Occipital lobe (tissue), 2 donors: Measurements from ENCODE around the gene TRMT61A. TPM values are rescaled to one million over a fixed set of nuclear protein-coding genes. Genes with fewer than 3 reads are reported as not detected.
"Not testable (repeated sequence)": the region's sequence is repeated elsewhere in the genome, so short reads cannot be mapped to it uniquely, and the experiment has no call there.

Experiments
- DNase-seq: peaks from one replicate; lab custom pipeline; 2025; lab: John Stamatoyannopoulos, UW
- total RNA-seq: library from RNA; depleted of rRNA; stranded (reverse); fragments of >200 nt; gene quantifications from one replicate; pipeline ENCODE4 v1.2.3, GENCODE V29; 2014

Gene TRMT61A
- total RNA-seq, 1 donor from 2014 or later, result 5.9 TPM

DNA sequence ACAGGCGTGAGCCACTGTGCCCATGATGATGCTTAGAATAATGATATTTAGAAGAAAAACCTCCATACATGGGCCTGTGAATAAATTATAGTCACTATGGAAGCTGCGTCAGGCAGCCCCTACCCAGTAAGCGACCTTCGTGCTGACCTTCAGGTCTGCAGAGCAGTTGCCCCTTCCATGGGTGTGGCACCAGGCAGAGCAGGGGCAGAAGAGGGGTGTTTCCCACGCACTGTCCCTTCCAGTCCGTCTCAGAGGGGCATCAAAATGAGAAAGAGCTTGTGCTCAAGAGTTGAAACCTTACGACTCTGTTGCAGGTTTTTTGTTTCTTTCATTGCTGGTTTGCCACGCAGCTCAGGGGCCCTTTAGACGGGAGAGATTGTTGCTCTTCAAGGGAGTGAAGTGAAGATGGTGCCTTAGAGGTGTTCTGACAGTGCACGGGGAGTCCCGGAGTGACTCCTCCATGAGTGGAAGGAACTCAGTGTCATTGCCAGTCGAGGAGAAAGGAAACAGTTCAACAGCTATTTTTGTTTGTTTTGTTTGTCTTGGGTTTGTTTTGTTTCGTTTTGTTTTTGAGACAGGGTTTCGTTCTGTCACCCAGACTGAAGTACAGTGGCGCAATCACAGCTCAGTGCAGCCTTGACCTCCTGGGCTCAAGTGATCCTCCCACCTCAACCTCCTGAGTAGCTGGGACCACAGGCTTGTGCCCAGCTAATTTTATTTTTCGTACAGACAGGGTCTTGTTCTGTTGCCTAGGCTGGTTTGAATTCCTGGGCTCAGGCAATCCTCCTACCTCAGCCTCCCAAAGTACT is 20.3 kb upstream of the TRMT61A start:
- DNase-seq, result no peak

- DNase-seq, result no peak
Measured at GRCh38 chr14:103509864-103510723, 18.9 kb upstream of the TRMT61A start.

GRCh38 chr14:103510724-103511693 is 18.0 kb upstream of the TRMT61A start:
- DNase-seq, result no peak

DNA sequence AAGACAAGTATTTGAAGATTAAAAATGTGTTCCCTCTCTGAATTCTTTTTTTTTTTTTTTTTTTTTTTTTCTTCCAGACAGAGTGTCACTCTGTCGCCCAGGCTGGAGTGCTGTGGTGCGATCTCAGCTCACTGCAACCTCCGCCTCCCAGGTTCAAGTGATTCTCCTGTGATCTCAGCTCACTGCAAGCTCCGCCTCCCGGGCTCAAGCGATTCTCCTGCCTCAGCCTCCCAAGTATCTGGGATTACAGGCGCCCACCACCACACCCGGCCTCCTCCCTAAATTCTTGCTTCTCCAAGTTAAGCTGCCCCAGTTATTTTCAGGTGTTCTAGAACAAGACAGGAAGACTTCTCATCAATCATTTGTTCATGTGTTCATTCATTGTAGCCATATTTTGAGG is 16.8 kb upstream of the TRMT61A start:
- not testable (repeated sequence) for DNase-seq

DNA sequence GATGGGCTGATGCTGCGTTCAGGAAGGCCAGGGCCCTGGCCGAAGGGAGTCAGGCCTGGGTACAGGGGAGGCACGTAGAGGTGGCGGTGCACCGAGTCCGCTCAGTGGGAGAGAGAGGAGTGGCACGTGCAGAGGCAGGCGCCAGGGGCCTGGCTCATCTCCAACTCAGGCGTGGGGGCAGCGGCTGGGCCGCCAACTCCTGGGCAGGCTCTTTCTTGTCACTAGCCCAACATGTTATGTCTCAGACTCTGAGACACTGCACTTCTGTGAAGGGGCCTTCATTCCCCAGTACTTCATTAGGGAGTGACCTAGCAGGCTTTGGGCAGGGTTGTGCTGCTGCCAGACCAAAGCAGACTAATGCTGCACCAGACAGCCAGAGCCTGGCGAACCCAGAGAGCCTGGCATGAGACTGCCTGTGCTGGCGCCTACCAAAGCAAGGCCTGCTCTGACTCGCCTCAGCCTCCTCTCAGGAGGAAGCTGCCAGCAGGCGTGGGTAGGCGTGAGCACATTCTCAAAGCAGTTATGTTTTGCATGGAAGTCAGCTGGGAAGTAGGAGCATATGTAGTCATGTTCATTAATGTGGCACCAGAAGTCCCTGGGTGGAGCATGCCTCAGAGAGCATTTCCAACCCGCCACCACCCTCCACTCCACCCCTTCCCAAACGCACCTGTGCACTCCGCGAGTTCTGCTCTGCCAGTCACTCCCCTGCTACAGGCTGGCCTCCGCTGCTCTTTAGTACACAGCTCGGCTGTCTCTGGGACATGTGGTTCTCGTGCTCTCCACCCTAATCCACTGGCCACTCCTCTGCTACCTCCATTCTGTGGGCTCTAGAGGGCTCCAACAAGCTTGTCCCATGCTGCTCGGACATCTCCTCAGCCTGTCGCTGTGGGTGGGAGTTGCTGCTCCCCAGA is 16.0 kb upstream of the TRMT61A start:
- peak; percentile 86 for DNase-seq

DNA sequence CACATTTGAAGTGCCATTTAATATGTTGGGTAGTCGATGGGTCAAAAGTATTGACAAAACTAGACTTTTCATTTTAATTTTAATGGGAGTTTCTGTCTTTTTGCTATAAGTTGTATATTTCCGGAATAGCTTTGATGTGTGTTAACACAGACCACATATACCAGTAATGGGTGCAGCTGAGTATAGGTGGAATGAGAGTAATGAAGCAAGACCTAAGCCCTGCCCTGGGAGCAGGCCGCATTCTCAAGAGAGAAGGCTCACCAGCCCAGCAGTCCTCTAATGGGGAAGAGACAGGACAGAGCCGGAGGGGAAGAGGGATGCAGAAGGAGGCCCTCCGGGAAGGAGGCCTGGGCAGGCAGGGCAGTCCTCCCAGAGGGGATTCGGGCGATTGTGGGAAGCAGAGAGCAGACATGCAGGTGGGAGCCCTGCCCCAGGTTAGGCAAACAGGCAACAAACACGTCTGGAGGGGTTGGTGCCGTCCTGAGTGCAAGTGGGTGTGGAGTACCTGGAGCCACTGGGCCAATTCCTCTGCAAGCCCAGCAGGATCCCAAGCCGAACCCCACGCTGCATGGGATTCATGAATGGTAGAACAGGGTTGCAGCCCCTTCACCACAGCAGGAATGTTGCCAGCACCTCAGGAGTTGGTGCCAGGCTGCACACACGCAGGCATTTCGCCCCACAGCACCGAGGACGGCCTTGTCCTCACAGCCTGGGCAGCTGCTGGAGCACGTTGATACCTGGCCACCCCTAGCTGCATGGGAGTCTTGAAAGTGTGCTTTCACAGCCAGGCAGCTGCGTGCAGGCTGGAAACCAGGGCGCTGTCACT is 14.2 kb upstream of the TRMT61A start:
- no peak for DNase-seq

GRCh38 chr14:103516426-103517173 is 12.4 kb upstream of the TRMT61A start:
- no peak for DNase-seq

GRCh38 chr14:103517174-103517566 is 11.8 kb upstream of the TRMT61A start:
- DNase-seq, result no peak

- DNase-seq, result no peak
Measured at GRCh38 chr14:103517721-103518421, 11.1 kb upstream of the TRMT61A start.

- no peak for DNase-seq
Measured at GRCh38 chr14:103518422-103519042, 10.5 kb upstream of the TRMT61A start.

GRCh38 chr14:103519043-103519836 is 9.8 kb upstream of the TRMT61A start:
- DNase-seq, result no peak

- no peak for DNase-seq
Measured at GRCh38 chr14:103519837-103520212, 9.2 kb upstream of the TRMT61A start.

- no peak for DNase-seq
Measured at GRCh38 chr14:103520269-103520656, 8.7 kb upstream of the TRMT61A start.

- DNase-seq, result no peak
Measured at GRCh38 chr14:103520657-103521437, 8.1 kb upstream of the TRMT61A start.

DNA sequence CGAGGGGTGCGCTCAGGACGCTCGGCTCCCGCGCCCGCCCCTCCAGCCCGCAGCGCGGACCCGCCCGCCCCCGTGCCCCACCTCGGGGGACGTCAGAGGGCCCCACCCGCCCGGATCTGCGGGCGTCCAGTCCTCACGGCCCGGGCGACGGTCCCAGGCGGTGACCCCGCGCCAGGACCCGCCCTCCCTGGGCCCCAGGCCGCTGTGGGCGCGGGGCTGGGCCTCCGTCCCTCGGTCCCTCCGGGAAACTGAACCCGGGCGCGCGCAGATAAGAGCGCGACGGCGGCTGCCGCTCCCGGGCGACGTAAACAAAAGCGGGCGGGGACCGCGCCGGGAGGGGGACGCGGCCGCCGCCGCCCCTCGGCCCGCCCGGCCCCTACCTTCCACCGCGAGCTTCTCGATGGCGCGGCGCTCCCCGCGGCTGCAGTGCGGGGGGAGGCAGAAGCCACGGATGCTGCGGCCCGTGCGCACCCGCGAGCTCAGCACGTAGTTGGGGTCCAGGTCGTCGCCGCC is 7.5 kb upstream of the TRMT61A start:
- no peak for DNase-seq
